Breast epithelium (tissue), 4 donors: ENCODE results near the gene CYP4F22. TPM values are rescaled to one million over a fixed set of nuclear protein-coding genes. Genes with fewer than 3 reads are reported as not detected.

Experiments used
- DNase-seq, 2 donors: peaks; one replicate each; pipeline ENCODE4 v3.0.0-alpha.2; 2019; ENCODE audit warnings: low spot score in 2 of 2
- H3K27ac ChIP-seq, 2 donors: fragments of 200-600 bp; sonication (generic) in 1 of 2; one replicate each; pipeline ENCODE4 v1.5.1; 2016 to 2019; ENCODE audit warnings: mild to moderate bottlenecking in 1 of 2
- H3K27me3 ChIP-seq, 2 donors: fragments of 200-600 bp; sonication (generic) in 1 of 2; one replicate each; pipeline versions ENCODE4 v1.5.1 to v1.6.0; 2017 to 2019; ENCODE audit warnings: control low read depth in 1 of 2, mild to moderate bottlenecking in 1 of 2
- H3K36me3 ChIP-seq: fragments of 200-600 bp; one replicate; pipeline ENCODE4 v1.5.1; 2019
- H3K4me1 ChIP-seq, 2 donors: fragments of 200-600 bp; sonication (generic); one replicate each; pipeline ENCODE4 v1.5.1; 2016 to 2019; ENCODE audit warnings: control low read depth in 1 of 2
- H3K4me3 ChIP-seq, 3 donors: fragments of 200-600 bp; sonication (generic); 1 replicate in 2 of 3; 2 replicates in 1 of 3; pipeline ENCODE4 v1.5.1; 2016 to 2019; ENCODE audit warnings: mild to moderate bottlenecking in 3 of 3, moderate library complexity in 2 of 3
- H3K9me3 ChIP-seq, 2 donors: fragments of 200-600 bp; sonication (generic) in 1 of 2; one replicate each; pipeline ENCODE4 v1.5.1; 2016 to 2019; ENCODE audit warnings: control low read depth in 1 of 2
- CTCF ChIP-seq, 3 donors: fragments of 450-650 bp; IDR thresholded peaks; one replicate each; pipeline ENCODE4 v1.5.1; 2016 to 2017; ENCODE audit warnings: antibody characterized with exemption in 3 of 3, mild to moderate bottlenecking in 3 of 3, moderate library complexity in 3 of 3
- POLR2A ChIP-seq: fragments of 450-650 bp; IDR thresholded peaks from one replicate; pipeline ENCODE4 v1.6.1; 2016; ENCODE audit warnings: antibody characterized with exemption, mild to moderate bottlenecking, moderate library complexity
- POLR2AphosphoS5 ChIP-seq, 3 donors: sonication (generic); formaldehyde crosslinking; IDR thresholded peaks; one replicate each; pipeline ENCODE4 v1.6.1; 2017; ENCODE audit warnings: antibody characterized with exemption in 3 of 3
- intact Hi-C: fragments of 100-400 bp; cut with DNase I; formaldehyde crosslinking; loops from one replicate; pipeline ENCODE4 v1.15.1; 2023; ENCODE audit warnings: low total_unique reads
- total RNA-seq, 3 donors: library from RNA; depleted of rRNA; stranded (reverse); fragments of >200 nt; gene quantifications; one replicate each; pipeline ENCODE4 v1.1.0, GENCODE V29; 2016

Gene CYP4F22
- total RNA-seq, 3 donors from 2014 or later: 8.8 to 26.9 (median 9.4) TPM

- H3K27me3 ChIP-seq: no peaks in the 10 kb centered on the region
Observed at GRCh38 chr19:15501596-15501995, 6.7 kb upstream of the CYP4F22 start.

GRCh38 chr19:15502264-15502663 is 6.1 kb upstream of the CYP4F22 start:
- peaks cover 0 to under 1% of the 10 kb centered on the region in 2 donors for H3K27me3 ChIP-seq
- intact Hi-C loops: no loop called here

More at GRCh38 chr19:15501596-15501995, 6.7 kb upstream of the CYP4F22 start:
- intact Hi-C loops: no loop called here
- no peak overlapping the region for H3K4me3 ChIP-seq
- TF ChIP-seq POLR2A (no peak), CTCF (IDR thresholded peaks at IDR 0.05) (no peak), POLR2AphosphoS5 (IDR thresholded peaks at IDR 0.05) (no peak)
- no peaks in the 10 kb centered on the region for H3K9me3 ChIP-seq
- H3K27ac ChIP-seq: no peak overlapping the region
- no peaks in the 10 kb centered on the region for H3K4me1 ChIP-seq
- no peaks in the 10 kb centered on the region for H3K36me3 ChIP-seq
- no peak for DNase-seq

GRCh38 chr19:15506074-15506571 is 2.2 kb upstream of the CYP4F22 start:
- Histone ChIP-seq H3K36me3 (no peaks in the 10 kb centered on the region), H3K4me1 (peaks cover 0 to 3% of the 10 kb centered on the region in 2 donors), H3K27me3 (peaks cover 0 to 35% of the 10 kb centered on the region in 2 donors), H3K4me3 (no peak overlapping the region), H3K9me3 (no peaks in the 10 kb centered on the region), H3K27ac (no peak overlapping the region)
- intact Hi-C loops: no loop called here
- TF ChIP-seq POLR2AphosphoS5 (IDR thresholded peaks at IDR 0.05) (no peak), POLR2A (no peak), CTCF (IDR thresholded peaks at IDR 0.05) (no peak)
- DNase-seq: no peak

More at GRCh38 chr19:15502264-15502663, 6.1 kb upstream of the CYP4F22 start:
- DNase-seq: no peak
- H3K36me3 ChIP-seq: no peaks in the 10 kb centered on the region
- H3K4me3 ChIP-seq: no peak overlapping the region
- H3K27ac ChIP-seq: no peak overlapping the region
- H3K9me3 ChIP-seq: no peaks in the 10 kb centered on the region
- no peaks in the 10 kb centered on the region for H3K4me1 ChIP-seq
- no peak for TF ChIP-seq CTCF (IDR thresholded peaks at IDR 0.05)
- TF ChIP-seq POLR2A: no peak
- TF ChIP-seq POLR2AphosphoS5 (IDR thresholded peaks at IDR 0.05): no peak

GRCh38 chr19:15507068-15508034 is 974 bp upstream of the CYP4F22 start:
- peaks cover 0 to 35% of the 10 kb centered on the region in 2 donors for H3K27me3 ChIP-seq
- no peaks in the 10 kb centered on the region for H3K36me3 ChIP-seq
- H3K27ac ChIP-seq: no peak overlapping the region
- no peaks in the 10 kb centered on the region for H3K9me3 ChIP-seq
- TF ChIP-seq POLR2AphosphoS5 (IDR thresholded peaks at IDR 0.05): no peak
- TF ChIP-seq CTCF (IDR thresholded peaks at IDR 0.05): no peak
- TF ChIP-seq POLR2A: no peak
- intact Hi-C loops: no loop called here
- no peak for DNase-seq
- H3K4me1 ChIP-seq: peaks cover 0 to 3% of the 10 kb centered on the region in 2 donors
- no peak overlapping the region for H3K4me3 ChIP-seq
